ENCODE measurements around the gene C6orf120.
A peak's percentile ranks its signal among the peaks of the same experiment; 100 is the strongest.
"Not testable (repeated sequence)": the region's sequence is repeated elsewhere in the genome, so short reads cannot be mapped to it uniquely, and the experiment has no call there.

C6orf120 gene

DNA sequence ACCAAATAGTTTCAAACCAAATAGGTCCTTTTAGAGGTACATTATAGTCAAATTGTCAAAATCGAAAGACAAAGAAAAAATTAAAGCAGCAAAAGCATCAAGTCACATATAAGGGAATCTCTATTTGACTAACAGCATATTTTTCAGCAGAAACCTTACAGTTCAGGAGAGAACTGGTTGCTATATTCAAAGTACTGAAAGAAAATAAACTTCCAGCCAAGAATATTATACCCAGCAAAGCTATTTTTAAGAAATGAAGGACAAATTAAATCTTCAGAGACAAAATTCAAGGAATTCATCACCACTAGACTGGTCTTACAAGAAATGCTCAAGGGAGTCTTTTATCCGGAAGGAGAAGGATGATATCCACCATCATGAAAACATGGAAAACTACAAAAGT lies 16.1 kb upstream of the C6orf120 start:
- H3K36me3 ChIP-seq (ENCODE audit: insufficient read depth, low read length): peaks cover 14% of the 10 kb centered on the region
- H3K27ac ChIP-seq (ENCODE audit: low read depth, low read length): no peak overlapping the region
- no peak overlapping the region for H3K4me3 ChIP-seq (ENCODE audit: low read depth in 1 of 2, low read length in 2 of 2)

DNA sequence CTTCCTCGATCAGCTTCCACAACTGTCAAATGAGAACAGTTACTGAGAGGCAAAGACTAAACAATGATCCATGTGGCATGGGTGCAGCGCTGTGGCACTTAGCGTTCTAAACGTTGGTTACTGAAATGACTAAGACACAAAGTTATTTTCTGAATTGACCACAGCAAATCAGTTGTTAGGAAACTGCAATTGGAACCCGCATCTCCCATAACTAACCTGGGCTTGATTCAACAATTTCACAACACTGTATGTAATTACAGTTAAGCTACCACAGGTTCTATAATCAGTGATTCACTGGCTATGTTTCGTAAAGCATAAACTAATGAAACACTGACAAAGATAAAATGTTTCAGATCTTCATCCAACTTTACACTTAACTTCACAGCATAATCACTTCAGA lies 12.6 kb upstream of the C6orf120 start:
- no peak overlapping the region for H3K4me3 ChIP-seq (ENCODE audit: low read depth in 1 of 2, low read length in 2 of 2)
- H3K27ac ChIP-seq (ENCODE audit: low read depth, low read length): no peak overlapping the region
- no peaks in the 10 kb centered on the region for H3K27me3 ChIP-seq (ENCODE audit: control insufficient read depth in 1 of 2, insufficient read depth in 2 of 2, low read length in 2 of 2)
- no peak overlapping the region for H3K9ac ChIP-seq (ENCODE audit: low read length)
- H3K36me3 ChIP-seq (ENCODE audit: insufficient read depth, low read length): peaks cover 9% of the 10 kb centered on the region
- H3K9me3 ChIP-seq (ENCODE audit: low read length): no peaks in the 10 kb centered on the region
- H3K4me1 ChIP-seq (ENCODE audit: insufficient read depth, low read length): no peaks in the 10 kb centered on the region

More for the DNA sequence above, 16.1 kb upstream of the C6orf120 start:
- no peaks in the 10 kb centered on the region for H3K4me1 ChIP-seq (ENCODE audit: insufficient read depth, low read length)
- H3K27me3 ChIP-seq (ENCODE audit: control insufficient read depth in 1 of 2, insufficient read depth in 2 of 2, low read length in 2 of 2): no peaks in the 10 kb centered on the region
- H3K9me3 ChIP-seq (ENCODE audit: low read length): no peaks in the 10 kb centered on the region
- H3K9ac ChIP-seq (ENCODE audit: low read length): no peak overlapping the region

DNA sequence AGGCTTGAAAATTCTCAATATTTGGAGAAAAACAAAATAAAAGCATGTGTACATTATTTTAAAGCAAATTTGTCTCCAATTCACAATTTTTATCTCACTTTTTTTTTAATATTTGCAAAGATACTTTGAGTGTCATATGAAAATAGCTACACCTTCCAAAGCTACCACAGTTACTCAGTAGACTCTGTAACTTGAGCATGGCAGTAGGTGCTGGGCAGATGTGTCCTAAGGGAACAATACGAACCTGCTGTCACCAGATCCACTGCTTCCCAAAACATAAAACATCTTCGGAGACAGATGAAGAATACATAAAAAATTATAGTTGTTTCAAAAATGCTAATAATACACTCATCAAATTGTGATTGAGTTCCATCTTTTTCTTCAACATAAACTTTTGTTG lies 10.7 kb upstream of the C6orf120 start:
- Histone ChIP-seq H3K4me1 (ENCODE audit: insufficient read depth, low read length) (no peaks in the 10 kb centered on the region), H3K9me3 (ENCODE audit: low read length) (no peaks in the 10 kb centered on the region), H3K4me3 (ENCODE audit: low read depth in 1 of 2, low read length in 2 of 2) (no peak overlapping the region), H3K27ac (ENCODE audit: low read depth, low read length) (no peak overlapping the region), H3K36me3 (ENCODE audit: insufficient read depth, low read length) (peaks cover 2% of the 10 kb centered on the region), H3K9ac (ENCODE audit: low read length) (no peak overlapping the region), H3K27me3 (ENCODE audit: control insufficient read depth in 1 of 2, insufficient read depth in 2 of 2, low read length in 2 of 2) (no peaks in the 10 kb centered on the region)

DNA sequence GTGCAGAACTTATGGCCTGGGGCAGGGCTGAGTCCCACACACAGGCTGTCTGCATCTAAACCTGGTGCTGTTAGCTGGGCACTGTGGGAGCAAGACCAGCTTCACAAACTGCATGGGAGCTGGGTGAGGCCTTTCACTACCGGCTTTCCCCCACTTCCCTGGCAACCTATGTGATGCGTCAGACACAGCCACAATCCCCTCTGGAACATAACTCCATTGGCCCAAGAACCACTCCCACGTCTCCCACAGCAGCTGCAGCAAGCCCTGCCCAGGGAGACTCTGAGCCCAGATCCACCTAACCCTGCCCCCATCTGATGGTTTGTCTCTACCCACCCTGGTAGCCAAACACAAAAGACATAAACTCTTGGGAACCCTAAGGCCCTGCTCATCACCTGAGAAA lies 9.4 kb upstream of the C6orf120 start:
- Histone ChIP-seq H3K36me3 (ENCODE audit: insufficient read depth, low read length) (no peaks in the 10 kb centered on the region), H3K9me3 (ENCODE audit: low read length) (no peaks in the 10 kb centered on the region), H3K4me1 (ENCODE audit: insufficient read depth, low read length) (no peaks in the 10 kb centered on the region), H3K9ac (ENCODE audit: low read length) (no peak overlapping the region), H3K4me3 (ENCODE audit: low read depth in 1 of 2, low read length in 2 of 2) (no peak overlapping the region), H3K27ac (ENCODE audit: low read depth, low read length) (no peak overlapping the region), H3K27me3 (ENCODE audit: control insufficient read depth in 1 of 2, insufficient read depth in 2 of 2, low read length in 2 of 2) (no peaks in the 10 kb centered on the region)

DNA sequence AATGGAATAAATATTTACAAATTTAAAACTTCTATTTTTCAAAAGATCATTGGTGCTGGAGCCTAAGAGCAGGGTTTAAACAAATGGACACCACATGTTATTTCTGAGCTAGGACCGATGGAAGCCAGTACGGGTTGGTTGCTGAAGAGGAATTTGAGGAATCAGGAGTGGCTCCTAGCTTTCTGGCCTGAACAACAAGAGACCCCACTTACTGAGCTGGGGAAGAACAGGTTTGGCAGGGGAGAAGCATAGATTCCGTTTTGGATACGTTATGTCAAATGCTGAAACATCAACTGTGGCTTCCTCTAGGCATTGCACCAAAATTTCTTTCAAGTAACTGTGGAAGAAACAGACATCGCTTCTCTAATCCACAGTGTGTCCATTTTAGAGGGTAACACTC lies 6.8 kb upstream of the C6orf120 start:
- no peak overlapping the region for H3K9ac ChIP-seq (ENCODE audit: low read length)
- peaks cover 4% of the 10 kb centered on the region for H3K4me1 ChIP-seq (ENCODE audit: insufficient read depth, low read length)
- H3K4me3 ChIP-seq (ENCODE audit: low read depth in 1 of 2, low read length in 2 of 2): no peak overlapping the region
- H3K27me3 ChIP-seq (ENCODE audit: control insufficient read depth in 1 of 2, insufficient read depth in 2 of 2, low read length in 2 of 2): no peaks in the 10 kb centered on the region
- no peaks in the 10 kb centered on the region for H3K9me3 ChIP-seq (ENCODE audit: low read length)
- H3K36me3 ChIP-seq (ENCODE audit: insufficient read depth, low read length): no peaks in the 10 kb centered on the region
- no peak overlapping the region for H3K27ac ChIP-seq (ENCODE audit: low read depth, low read length)

DNA sequence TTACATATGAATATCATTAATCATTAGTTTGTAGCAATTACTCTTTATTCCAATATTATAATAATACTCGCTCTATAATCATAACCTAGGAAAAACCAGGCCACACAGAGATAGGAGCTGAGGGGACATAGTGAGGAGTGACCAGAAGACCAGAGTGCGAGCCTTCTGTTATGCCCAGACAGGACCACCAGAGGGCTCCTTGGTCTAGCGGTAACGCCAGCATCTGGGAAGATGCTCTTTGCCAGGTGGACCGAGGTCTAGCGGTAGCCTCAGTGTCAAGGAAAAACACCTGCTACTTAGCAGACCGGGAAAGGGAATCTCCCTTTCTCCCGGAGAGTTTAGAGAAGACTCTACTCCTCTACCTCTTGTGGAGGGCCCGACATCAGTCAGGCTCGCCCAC lies 4.8 kb upstream of the C6orf120 start:
- not testable (repeated sequence) for H3K9me3 ChIP-seq (ENCODE audit: low read length); H3K36me3 ChIP-seq (ENCODE audit: insufficient read depth, low read length); H3K27ac ChIP-seq (ENCODE audit: low read depth, low read length); H3K9ac ChIP-seq (ENCODE audit: low read length); H3K4me3 ChIP-seq (ENCODE audit: low read depth in 1 of 2, low read length in 2 of 2); H3K27me3 ChIP-seq (ENCODE audit: control insufficient read depth in 1 of 2, insufficient read depth in 2 of 2, low read length in 2 of 2)
- H3K4me1 ChIP-seq (ENCODE audit: insufficient read depth, low read length): peaks cover 14% of the 10 kb centered on the region

DNA sequence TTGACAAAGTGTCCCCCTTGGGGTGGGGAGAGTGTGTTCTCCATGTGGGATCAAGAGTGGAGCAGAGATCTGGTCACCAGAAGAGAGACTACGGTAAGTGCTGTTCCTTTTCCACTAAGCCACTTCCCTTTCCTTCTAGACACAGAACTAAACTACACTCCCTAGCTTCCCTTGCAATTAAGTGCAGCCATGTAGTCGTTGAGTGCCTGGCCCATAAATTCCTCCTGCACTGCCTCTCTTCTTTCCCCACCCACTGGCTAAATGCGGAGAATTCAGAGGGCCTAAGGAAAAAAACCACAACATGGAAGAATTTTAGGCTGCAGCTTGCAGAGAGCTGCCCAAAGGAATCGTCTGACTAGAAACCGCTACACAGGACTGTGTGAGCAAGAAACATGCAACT lies 1.6 kb upstream of the C6orf120 start:
- Histone ChIP-seq H3K36me3 (ENCODE audit: insufficient read depth, low read length) (peaks cover 8% of the 10 kb centered on the region), H3K9ac (ENCODE audit: low read length) (no peak overlapping the region), H3K27ac (ENCODE audit: low read depth, low read length) (no peak overlapping the region), H3K9me3 (ENCODE audit: low read length) (no peaks in the 10 kb centered on the region), H3K4me1 (ENCODE audit: insufficient read depth, low read length) (peaks cover 31% of the 10 kb centered on the region), H3K27me3 (ENCODE audit: control insufficient read depth in 1 of 2, insufficient read depth in 2 of 2, low read length in 2 of 2) (no peaks in the 10 kb centered on the region), H3K4me3 (ENCODE audit: low read depth in 1 of 2, low read length in 2 of 2) (no peak overlapping the region)

DNA sequence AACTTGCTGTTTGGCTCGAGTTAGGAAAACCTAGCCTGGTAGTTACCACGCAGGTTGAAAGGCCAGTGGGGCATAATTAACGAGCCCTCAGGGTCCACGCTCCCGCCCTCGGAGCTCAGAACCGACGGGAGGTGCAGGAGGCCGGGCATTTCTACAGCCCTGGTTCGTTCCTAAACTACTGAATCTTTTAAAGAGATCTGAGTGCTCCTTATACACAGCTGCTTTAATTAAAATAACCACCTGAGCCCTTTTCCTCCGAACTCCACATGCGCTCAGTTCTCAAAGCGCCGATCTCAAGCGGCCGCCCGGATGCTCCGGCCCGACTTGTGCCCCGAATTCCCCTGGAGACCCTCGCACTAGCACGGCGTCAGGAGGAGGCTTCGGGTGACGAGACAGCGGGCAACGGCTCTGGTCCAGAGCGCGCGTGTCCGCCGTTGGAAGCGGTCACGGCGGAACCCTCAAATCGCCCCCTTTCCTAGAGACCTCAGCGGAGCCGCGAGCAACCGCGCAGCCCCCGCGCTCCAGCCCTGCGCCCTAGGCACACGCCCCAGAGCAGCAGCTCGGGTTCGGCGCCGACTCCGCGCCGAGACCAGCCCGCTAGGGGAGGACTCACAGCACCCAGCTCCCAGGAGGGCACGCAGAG lies 494 bp upstream of the C6orf120 start:
- Histone ChIP-seq H3K9me3 (ENCODE audit: low read length) (no peaks in the 10 kb centered on the region), H3K36me3 (ENCODE audit: insufficient read depth, low read length) (peaks cover 8% of the 10 kb centered on the region), H3K4me3 (ENCODE audit: low read depth in 1 of 2, low read length in 2 of 2) (peak overlapping the region; percentile 86 to 96), H3K4me1 (ENCODE audit: insufficient read depth, low read length) (peaks cover 31% of the 10 kb centered on the region), H3K27me3 (ENCODE audit: control insufficient read depth in 1 of 2, insufficient read depth in 2 of 2, low read length in 2 of 2) (no peaks in the 10 kb centered on the region), H3K9ac (ENCODE audit: low read length) (peak overlapping the region; percentile 6), H3K27ac (ENCODE audit: low read depth, low read length) (peak overlapping the region; percentile 87)

DNA sequence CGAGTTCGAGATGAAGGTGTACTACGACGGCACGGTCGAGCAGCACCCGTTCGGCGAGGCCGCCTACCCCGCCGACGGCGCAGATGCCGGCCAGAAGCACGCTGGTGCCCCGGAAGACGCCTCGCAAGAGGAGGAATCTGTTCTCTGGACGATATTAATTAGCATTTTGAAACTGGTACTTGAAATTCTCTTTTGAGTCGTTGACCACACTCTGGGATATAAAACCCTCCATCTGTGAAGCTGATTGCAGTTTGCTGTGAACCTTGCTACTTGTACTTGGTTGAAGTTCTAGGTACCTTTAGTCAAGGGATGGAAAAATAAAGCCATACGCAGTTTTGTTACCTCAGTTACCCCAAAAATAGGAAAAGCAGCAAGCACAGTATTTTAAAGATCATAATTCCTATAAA lies 917 bp downstream of the C6orf120 start:
- Histone ChIP-seq H3K27ac (ENCODE audit: low read depth, low read length) (peak overlapping the region; percentile 87), H3K27me3 (ENCODE audit: control insufficient read depth in 1 of 2, insufficient read depth in 2 of 2, low read length in 2 of 2) (no peaks in the 10 kb centered on the region), H3K4me1 (ENCODE audit: insufficient read depth, low read length) (peaks cover 31% of the 10 kb centered on the region), H3K4me3 (ENCODE audit: low read depth in 1 of 2, low read length in 2 of 2) (peak overlapping the region; percentile 86 to 96), H3K36me3 (ENCODE audit: insufficient read depth, low read length) (peaks cover 8% of the 10 kb centered on the region), H3K9me3 (ENCODE audit: low read length) (no peaks in the 10 kb centered on the region), H3K9ac (ENCODE audit: low read length) (peak overlapping the region; percentile 58)

DNA sequence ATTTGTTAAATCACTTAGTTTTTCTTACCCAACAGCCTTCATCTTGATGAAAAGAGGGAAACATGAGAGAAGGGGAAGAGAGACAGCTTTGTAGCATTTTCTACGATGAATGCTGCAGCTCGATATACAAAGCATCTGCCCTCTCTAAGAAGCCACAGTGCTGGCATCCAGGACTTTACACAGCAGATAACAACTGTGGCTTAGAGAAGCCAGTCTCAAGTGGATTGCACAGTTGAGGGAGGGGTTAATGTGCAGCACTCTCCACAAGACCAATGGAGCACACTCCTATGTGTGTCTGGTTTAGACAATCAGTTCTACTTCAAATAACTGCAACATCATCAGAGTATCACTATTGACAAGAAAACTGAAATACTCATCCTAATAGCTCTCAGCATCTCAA lies 5.8 kb downstream of the C6orf120 start:
- H3K9ac ChIP-seq (ENCODE audit: low read length): no peak overlapping the region
- peaks cover 32% of the 10 kb centered on the region for H3K36me3 ChIP-seq (ENCODE audit: insufficient read depth, low read length)
- no peak overlapping the region for H3K4me3 ChIP-seq (ENCODE audit: low read depth in 1 of 2, low read length in 2 of 2)
- H3K9me3 ChIP-seq (ENCODE audit: low read length): no peaks in the 10 kb centered on the region
- no peaks in the 10 kb centered on the region for H3K27me3 ChIP-seq (ENCODE audit: control insufficient read depth in 1 of 2, insufficient read depth in 2 of 2, low read length in 2 of 2)
- peaks cover 16% of the 10 kb centered on the region for H3K4me1 ChIP-seq (ENCODE audit: insufficient read depth, low read length)
- H3K27ac ChIP-seq (ENCODE audit: low read depth, low read length): no peak overlapping the region

DNA sequence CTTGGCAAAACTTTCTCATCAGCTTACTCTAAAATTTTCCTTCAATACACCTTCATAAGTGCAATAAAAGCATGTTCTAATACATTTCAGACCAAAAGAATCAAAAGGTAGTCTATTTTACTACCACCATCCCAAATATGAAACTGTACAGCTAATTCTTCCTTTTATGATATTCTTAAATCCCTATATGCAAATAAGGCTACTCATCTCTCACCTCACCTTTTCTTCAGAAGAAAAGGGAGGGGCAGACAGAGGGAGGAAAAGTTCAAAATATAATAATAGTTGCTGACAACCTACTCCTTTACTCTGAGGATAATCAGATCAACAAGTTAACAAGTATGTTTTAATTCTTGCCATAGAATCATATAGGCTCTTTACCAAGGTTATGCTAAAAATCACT lies 7.4 kb downstream of the C6orf120 start:
- Histone ChIP-seq H3K9ac (ENCODE audit: low read length) (no peak overlapping the region), H3K9me3 (ENCODE audit: low read length) (no peaks in the 10 kb centered on the region), H3K27me3 (ENCODE audit: control insufficient read depth in 1 of 2, insufficient read depth in 2 of 2, low read length in 2 of 2) (no peaks in the 10 kb centered on the region), H3K4me1 (ENCODE audit: insufficient read depth, low read length) (peaks cover under 1% of the 10 kb centered on the region), H3K36me3 (ENCODE audit: insufficient read depth, low read length) (peaks cover 31% of the 10 kb centered on the region), H3K27ac (ENCODE audit: low read depth, low read length) (no peak overlapping the region), H3K4me3 (ENCODE audit: low read depth in 1 of 2, low read length in 2 of 2) (no peak overlapping the region)

DNA sequence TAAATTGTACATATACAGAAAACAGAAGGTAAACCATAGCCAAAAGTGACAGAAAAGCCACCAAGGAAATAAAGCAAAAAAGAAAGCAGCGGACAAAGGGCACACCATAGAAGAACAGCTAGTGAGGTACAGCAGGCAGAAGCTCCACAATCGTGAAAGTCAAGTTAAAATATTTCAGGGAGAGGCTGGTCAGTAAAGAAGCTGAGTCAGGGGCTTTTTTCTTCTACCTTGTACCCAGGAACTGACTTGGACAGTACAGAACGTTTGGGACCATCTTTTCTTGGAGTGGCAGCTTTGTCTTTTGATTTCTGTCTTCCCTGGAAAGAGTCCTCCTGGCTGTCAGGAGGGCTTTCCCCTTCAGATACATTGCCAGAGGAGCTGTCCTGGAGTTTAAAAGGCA lies 8.1 kb downstream of the C6orf120 start:
- H3K36me3 ChIP-seq (ENCODE audit: insufficient read depth, low read length): peaks cover 37% of the 10 kb centered on the region
- no peaks in the 10 kb centered on the region for H3K4me1 ChIP-seq (ENCODE audit: insufficient read depth, low read length)
- no peak overlapping the region for H3K27ac ChIP-seq (ENCODE audit: low read depth, low read length)
- no peaks in the 10 kb centered on the region for H3K27me3 ChIP-seq (ENCODE audit: control insufficient read depth in 1 of 2, insufficient read depth in 2 of 2, low read length in 2 of 2)
- H3K4me3 ChIP-seq (ENCODE audit: low read depth in 1 of 2, low read length in 2 of 2): no peak overlapping the region
- no peaks in the 10 kb centered on the region for H3K9me3 ChIP-seq (ENCODE audit: low read length)
- H3K9ac ChIP-seq (ENCODE audit: low read length): no peak overlapping the region

Measured in muscle layer of colon (tissue), 2 donors.